ENCODE measurements around the gene TNFSF9. TPM values are rescaled to one million over a fixed set of nuclear protein-coding genes. Genes with fewer than 3 reads are reported as not detected.

TNFSF9 gene
- total and polyA plus RNA-seq, 2 of the 8 experiments (the other 6 are each of a cell fraction or from before 2014, with no cell fraction given), result 1.7 to 4.4 TPM

- TF ChIP-seq, protein P1, sequence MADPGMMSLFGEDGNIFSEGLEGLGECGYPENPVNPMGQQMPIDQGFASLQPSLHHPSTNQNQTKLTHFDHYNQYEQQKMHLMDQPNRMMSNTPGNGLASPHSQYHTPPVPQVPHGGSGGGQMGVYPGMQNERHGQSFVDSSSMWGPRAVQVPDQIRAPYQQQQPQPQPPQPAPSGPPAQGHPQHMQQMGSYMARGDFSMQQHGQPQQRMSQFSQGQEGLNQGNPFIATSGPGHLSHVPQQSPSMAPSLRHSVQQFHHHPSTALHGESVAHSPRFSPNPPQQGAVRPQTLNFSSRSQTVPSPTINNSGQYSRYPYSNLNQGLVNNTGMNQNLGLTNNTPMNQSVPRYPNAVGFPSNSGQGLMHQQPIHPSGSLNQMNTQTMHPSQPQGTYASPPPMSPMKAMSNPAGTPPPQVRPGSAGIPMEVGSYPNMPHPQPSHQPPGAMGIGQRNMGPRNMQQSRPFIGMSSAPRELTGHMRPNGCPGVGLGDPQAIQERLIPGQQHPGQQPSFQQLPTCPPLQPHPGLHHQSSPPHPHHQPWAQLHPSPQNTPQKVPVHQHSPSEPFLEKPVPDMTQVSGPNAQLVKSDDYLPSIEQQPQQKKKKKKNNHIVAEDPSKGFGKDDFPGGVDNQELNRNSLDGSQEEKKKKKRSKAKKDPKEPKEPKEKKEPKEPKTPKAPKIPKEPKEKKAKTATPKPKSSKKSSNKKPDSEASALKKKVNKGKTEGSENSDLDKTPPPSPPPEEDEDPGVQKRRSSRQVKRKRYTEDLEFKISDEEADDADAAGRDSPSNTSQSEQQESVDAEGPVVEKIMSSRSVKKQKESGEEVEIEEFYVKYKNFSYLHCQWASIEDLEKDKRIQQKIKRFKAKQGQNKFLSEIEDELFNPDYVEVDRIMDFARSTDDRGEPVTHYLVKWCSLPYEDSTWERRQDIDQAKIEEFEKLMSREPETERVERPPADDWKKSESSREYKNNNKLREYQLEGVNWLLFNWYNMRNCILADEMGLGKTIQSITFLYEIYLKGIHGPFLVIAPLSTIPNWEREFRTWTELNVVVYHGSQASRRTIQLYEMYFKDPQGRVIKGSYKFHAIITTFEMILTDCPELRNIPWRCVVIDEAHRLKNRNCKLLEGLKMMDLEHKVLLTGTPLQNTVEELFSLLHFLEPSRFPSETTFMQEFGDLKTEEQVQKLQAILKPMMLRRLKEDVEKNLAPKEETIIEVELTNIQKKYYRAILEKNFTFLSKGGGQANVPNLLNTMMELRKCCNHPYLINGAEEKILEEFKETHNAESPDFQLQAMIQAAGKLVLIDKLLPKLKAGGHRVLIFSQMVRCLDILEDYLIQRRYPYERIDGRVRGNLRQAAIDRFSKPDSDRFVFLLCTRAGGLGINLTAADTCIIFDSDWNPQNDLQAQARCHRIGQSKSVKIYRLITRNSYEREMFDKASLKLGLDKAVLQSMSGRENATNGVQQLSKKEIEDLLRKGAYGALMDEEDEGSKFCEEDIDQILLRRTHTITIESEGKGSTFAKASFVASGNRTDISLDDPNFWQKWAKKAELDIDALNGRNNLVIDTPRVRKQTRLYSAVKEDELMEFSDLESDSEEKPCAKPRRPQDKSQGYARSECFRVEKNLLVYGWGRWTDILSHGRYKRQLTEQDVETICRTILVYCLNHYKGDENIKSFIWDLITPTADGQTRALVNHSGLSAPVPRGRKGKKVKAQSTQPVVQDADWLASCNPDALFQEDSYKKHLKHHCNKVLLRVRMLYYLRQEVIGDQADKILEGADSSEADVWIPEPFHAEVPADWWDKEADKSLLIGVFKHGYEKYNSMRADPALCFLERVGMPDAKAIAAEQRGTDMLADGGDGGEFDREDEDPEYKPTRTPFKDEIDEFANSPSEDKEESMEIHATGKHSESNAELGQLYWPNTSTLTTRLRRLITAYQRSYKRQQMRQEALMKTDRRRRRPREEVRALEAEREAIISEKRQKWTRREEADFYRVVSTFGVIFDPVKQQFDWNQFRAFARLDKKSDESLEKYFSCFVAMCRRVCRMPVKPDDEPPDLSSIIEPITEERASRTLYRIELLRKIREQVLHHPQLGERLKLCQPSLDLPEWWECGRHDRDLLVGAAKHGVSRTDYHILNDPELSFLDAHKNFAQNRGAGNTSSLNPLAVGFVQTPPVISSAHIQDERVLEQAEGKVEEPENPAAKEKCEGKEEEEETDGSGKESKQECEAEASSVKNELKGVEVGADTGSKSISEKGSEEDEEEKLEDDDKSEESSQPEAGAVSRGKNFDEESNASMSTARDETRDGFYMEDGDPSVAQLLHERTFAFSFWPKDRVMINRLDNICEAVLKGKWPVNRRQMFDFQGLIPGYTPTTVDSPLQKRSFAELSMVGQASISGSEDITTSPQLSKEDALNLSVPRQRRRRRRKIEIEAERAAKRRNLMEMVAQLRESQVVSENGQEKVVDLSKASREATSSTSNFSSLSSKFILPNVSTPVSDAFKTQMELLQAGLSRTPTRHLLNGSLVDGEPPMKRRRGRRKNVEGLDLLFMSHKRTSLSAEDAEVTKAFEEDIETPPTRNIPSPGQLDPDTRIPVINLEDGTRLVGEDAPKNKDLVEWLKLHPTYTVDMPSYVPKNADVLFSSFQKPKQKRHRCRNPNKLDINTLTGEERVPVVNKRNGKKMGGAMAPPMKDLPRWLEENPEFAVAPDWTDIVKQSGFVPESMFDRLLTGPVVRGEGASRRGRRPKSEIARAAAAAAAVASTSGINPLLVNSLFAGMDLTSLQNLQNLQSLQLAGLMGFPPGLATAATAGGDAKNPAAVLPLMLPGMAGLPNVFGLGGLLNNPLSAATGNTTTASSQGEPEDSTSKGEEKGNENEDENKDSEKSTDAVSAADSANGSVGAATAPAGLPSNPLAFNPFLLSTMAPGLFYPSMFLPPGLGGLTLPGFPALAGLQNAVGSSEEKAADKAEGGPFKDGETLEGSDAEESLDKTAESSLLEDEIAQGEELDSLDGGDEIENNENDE (IDR thresholded peaks at IDR 0.05; ENCODE audit: insufficient replicate concordance, low read length), result no peak
- TF ChIP-seq POLR2A (IDR thresholded peaks at IDR 0.05; ENCODE audit: control extremely low read depth in 1 of 2, low read depth in 2 of 2, low read length in 2 of 2), result no peak
These were observed 48.5 kb upstream of the TNFSF9 start (continued) for GRCh38 chr19:6482343-6482686.

All from H1 (cell line).